Tibial nerve (tissue), 4 donors: ENCODE data around the gene PVALB. TPM values are rescaled to one million over a fixed set of nuclear protein-coding genes. Genes with fewer than 3 reads are reported as not detected.

Source experiments
- DNase-seq, 2 donors: peaks; one replicate each; pipeline ENCODE4 v3.0.0-alpha.2; 2019; ENCODE audit warnings: low spot score in 2 of 2
- H3K27ac ChIP-seq, 4 donors: fragments of 200-600 bp; sonication (generic) in 3 of 4; one replicate each; pipeline ENCODE4 v1.5.1; 2017 to 2019; ENCODE audit warnings: mild to moderate bottlenecking in 1 of 4
- H3K27me3 ChIP-seq, 2 donors: fragments of 200-600 bp; sonication (generic) in 1 of 2; one replicate each; pipeline versions ENCODE4 v1.5.1 to v1.6.0; 2017 to 2019
- H3K36me3 ChIP-seq, 3 donors: fragments of 200-600 bp; sonication (generic); one replicate each; pipeline ENCODE4 v1.5.1; 2018 to 2019
- H3K4me1 ChIP-seq, 4 donors: fragments of 200-600 bp; sonication (generic) in 3 of 4; one replicate each; pipeline ENCODE4 v1.5.1; 2017 to 2019
- H3K4me3 ChIP-seq, 4 donors: fragments of 200-600 bp; sonication (generic) in 3 of 4; one replicate each; pipeline ENCODE4 v1.5.1; 2017 to 2019; ENCODE audit warnings: mild to moderate bottlenecking in 1 of 4, moderate library complexity in 1 of 4
- H3K9me3 ChIP-seq, 4 donors: fragments of 200-600 bp; sonication (generic) in 3 of 4; one replicate each; pipeline ENCODE4 v1.5.1; 2017 to 2019
- CTCF ChIP-seq, 5 experiments: fragments of 200-600 bp in 3 of 5; fragments of 450-650 bp in 2 of 5; sonication (generic) in 3 of 5; IDR thresholded peaks; one replicate each; pipeline ENCODE4 v1.5.1; 2016 to 2019; ENCODE audit warnings: antibody characterized with exemption in 5 of 5, mild to moderate bottlenecking in 3 of 5, moderate library complexity in 2 of 5
- EP300 ChIP-seq, 2 donors: sonication (generic); formaldehyde crosslinking; IDR thresholded peaks; one replicate each; pipeline ENCODE4 v1.6.1; 2017; ENCODE audit warnings: antibody characterized with exemption in 2 of 2, mild to moderate bottlenecking in 1 of 2
- POLR2A ChIP-seq, 2 donors: fragments of 450-650 bp; IDR thresholded peaks; one replicate each; pipeline ENCODE4 v1.6.1; 2017; ENCODE audit warnings: antibody characterized with exemption in 2 of 2, mild to moderate bottlenecking in 2 of 2, moderate library complexity in 2 of 2
- WGBS, 2 donors: methylation state at CpG; one replicate each; pipeline ENCODE4 v1.1.5; 2018; 5-methylcytosine and 5-hydroxymethylcytosine counted together
- total RNA-seq, 4 donors: library from RNA; depleted of rRNA; stranded (reverse); fragments of >200 nt; gene quantifications; one replicate each; pipeline ENCODE4 v1.1.0, GENCODE V29; 2016

Gene PVALB
- total RNA-seq, 4 donors from 2014 or later: not detected

- H3K4me3 ChIP-seq: no peak overlapping the region
- H3K4me1 ChIP-seq: peaks cover 0 to 10% (median 0%) of the 10 kb centered on the region in 4 donors
- H3K9me3 ChIP-seq: peaks cover 0 to 4% (median 0%) of the 10 kb centered on the region in 4 donors
- H3K36me3 ChIP-seq: no peaks in the 10 kb centered on the region
- TF ChIP-seq CTCF (IDR thresholded peaks at IDR 0.05) (peak in 4 of 5 experiments; percentile 24 to 49 (median 36)), EP300 (IDR thresholded peaks at IDR 0.05) (no peak), POLR2A (IDR thresholded peaks at IDR 0.05) (no peak)
- peaks cover 0 to 16% of the 10 kb centered on the region in 2 donors for H3K27me3 ChIP-seq
- H3K27ac ChIP-seq: no peak overlapping the region
- 51% methylated on average over 16 of the region's 16 CpGs for WGBS, 2 donors
- DNase-seq: peak in 1 of 2 donors; percentile 45
Measured at GRCh38 chr22:36853407-36854099, 36.7 kb upstream of the PVALB start.

- Histone ChIP-seq H3K9me3 (peaks cover 0 to 4% (median 0%) of the 10 kb centered on the region in 4 donors), H3K27ac (no peak overlapping the region), H3K4me3 (no peak overlapping the region), H3K27me3 (peaks cover 0 to 17% of the 10 kb centered on the region in 2 donors), H3K36me3 (no peaks in the 10 kb centered on the region), H3K4me1 (peaks cover 0 to 10% (median 0%) of the 10 kb centered on the region in 4 donors)
- 94% methylated on average over 7 of the region's 7 CpGs for WGBS, 2 donors
- TF ChIP-seq EP300 (IDR thresholded peaks at IDR 0.05) (no peak), POLR2A (IDR thresholded peaks at IDR 0.05) (no peak), CTCF (IDR thresholded peaks at IDR 0.05) (no peak)
- no peak for DNase-seq
Measured at GRCh38 chr22:36852056-36852973, 35.5 kb upstream of the PVALB start.

- H3K9me3 ChIP-seq: peaks cover 0 to 4% (median 0%) of the 10 kb centered on the region in 4 donors
- peaks cover 0 to under 1% (median 0%) of the 10 kb centered on the region in 4 donors for H3K4me1 ChIP-seq
- H3K36me3 ChIP-seq: no peaks in the 10 kb centered on the region
- H3K27me3 ChIP-seq: peaks cover 0 to 22% of the 10 kb centered on the region in 2 donors
- no peak for TF ChIP-seq POLR2A (IDR thresholded peaks at IDR 0.05)
- no peak for TF ChIP-seq EP300 (IDR thresholded peaks at IDR 0.05)
- no peak for TF ChIP-seq CTCF (IDR thresholded peaks at IDR 0.05)
- no peak overlapping the region for H3K27ac ChIP-seq
- 71 to 81% methylated on average over 10 of the region's 10 CpGs for WGBS, 2 donors
- no peak overlapping the region for H3K4me3 ChIP-seq
- DNase-seq: no peak
Measured at GRCh38 chr22:36850682-36851081, 33.8 kb upstream of the PVALB start.

- DNase-seq: no peak
- H3K9me3 ChIP-seq: peaks cover 0 to 4% (median 0%) of the 10 kb centered on the region in 4 donors
- WGBS, 2 donors: 73 to 77% methylated on average over 14 of the region's 14 CpGs
- no peaks in the 10 kb centered on the region for H3K36me3 ChIP-seq
- no peaks in the 10 kb centered on the region for H3K4me1 ChIP-seq
- no peak overlapping the region for H3K27ac ChIP-seq
- H3K27me3 ChIP-seq: peaks cover 0 to 22% of the 10 kb centered on the region in 2 donors
- no peak overlapping the region for H3K4me3 ChIP-seq
- TF ChIP-seq POLR2A (IDR thresholded peaks at IDR 0.05): no peak
- TF ChIP-seq CTCF (IDR thresholded peaks at IDR 0.05): no peak
- no peak for TF ChIP-seq EP300 (IDR thresholded peaks at IDR 0.05)
Measured at GRCh38 chr22:36850056-36850455, 33.2 kb upstream of the PVALB start.
